ENCODE results near the gene CD36.

CD36 gene

GRCh38 chr7:80611779-80612178 is 26.7 kb upstream of the CD36 start:
- TF ChIP-seq, protein P1, sequence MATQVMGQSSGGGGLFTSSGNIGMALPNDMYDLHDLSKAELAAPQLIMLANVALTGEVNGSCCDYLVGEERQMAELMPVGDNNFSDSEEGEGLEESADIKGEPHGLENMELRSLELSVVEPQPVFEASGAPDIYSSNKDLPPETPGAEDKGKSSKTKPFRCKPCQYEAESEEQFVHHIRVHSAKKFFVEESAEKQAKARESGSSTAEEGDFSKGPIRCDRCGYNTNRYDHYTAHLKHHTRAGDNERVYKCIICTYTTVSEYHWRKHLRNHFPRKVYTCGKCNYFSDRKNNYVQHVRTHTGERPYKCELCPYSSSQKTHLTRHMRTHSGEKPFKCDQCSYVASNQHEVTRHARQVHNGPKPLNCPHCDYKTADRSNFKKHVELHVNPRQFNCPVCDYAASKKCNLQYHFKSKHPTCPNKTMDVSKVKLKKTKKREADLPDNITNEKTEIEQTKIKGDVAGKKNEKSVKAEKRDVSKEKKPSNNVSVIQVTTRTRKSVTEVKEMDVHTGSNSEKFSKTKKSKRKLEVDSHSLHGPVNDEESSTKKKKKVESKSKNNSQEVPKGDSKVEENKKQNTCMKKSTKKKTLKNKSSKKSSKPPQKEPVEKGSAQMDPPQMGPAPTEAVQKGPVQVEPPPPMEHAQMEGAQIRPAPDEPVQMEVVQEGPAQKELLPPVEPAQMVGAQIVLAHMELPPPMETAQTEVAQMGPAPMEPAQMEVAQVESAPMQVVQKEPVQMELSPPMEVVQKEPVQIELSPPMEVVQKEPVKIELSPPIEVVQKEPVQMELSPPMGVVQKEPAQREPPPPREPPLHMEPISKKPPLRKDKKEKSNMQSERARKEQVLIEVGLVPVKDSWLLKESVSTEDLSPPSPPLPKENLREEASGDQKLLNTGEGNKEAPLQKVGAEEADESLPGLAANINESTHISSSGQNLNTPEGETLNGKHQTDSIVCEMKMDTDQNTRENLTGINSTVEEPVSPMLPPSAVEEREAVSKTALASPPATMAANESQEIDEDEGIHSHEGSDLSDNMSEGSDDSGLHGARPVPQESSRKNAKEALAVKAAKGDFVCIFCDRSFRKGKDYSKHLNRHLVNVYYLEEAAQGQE (IDR thresholded peaks at IDR 0.05; ENCODE audit: insufficient read depth in 1 of 2, low read depth in 2 of 2, low read length in 2 of 2), result no peak
- TF ChIP-seq POLR2AphosphoS5 (IDR thresholded peaks at IDR 0.05; ENCODE audit: low read depth, low read length) (no peak), SIN3A (IDR thresholded peaks at IDR 0.05; ENCODE audit: borderline replicate concordance, insufficient read depth, low read length) (no peak), FOXP2 (optimal IDR thresholded peaks at IDR 0.05; ENCODE audit: borderline replicate concordance, extremely low read depth, extremely low read length, insufficient read depth) (no peak), TAF1 (IDR thresholded peaks at IDR 0.05; ENCODE audit: borderline replicate concordance, insufficient read depth, low read length) (no peak)

DNA sequence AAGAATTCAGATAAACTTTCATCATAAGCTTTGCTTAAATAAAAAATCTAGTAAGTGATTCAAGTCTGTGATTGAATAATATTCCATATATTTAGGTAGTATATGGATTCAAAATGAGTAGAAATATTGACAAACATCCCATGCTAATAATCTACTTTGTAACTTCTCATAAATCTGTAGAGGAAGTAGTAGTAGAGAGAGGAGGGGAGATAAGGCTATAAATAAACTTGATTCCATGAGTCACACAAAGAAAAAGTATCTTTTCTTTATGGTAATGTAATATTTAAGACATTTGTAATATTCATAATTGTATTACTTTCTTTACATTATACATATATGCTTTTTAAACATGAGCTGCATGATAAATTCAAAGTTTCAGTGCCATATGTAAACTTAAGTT is 25.6 kb upstream of the CD36 start:
- no peak for TF ChIP-seq TAF1 (IDR thresholded peaks at IDR 0.05; ENCODE audit: borderline replicate concordance, insufficient read depth, low read length)
- no peak for TF ChIP-seq POLR2AphosphoS5 (IDR thresholded peaks at IDR 0.05; ENCODE audit: low read depth, low read length)
- no peak for TF ChIP-seq FOXP2 (optimal IDR thresholded peaks at IDR 0.05; ENCODE audit: borderline replicate concordance, extremely low read depth, extremely low read length, insufficient read depth)
- TF ChIP-seq SIN3A (IDR thresholded peaks at IDR 0.05; ENCODE audit: borderline replicate concordance, insufficient read depth, low read length), result no peak
- TF ChIP-seq, protein P1 (IDR thresholded peaks at IDR 0.05; ENCODE audit: insufficient read depth in 1 of 2, low read depth in 2 of 2, low read length in 2 of 2), result no peak

- TF ChIP-seq FOXP2 (optimal IDR thresholded peaks at IDR 0.05; ENCODE audit: borderline replicate concordance, extremely low read depth, extremely low read length, insufficient read depth) (no peak), TAF1 (IDR thresholded peaks at IDR 0.05; ENCODE audit: borderline replicate concordance, insufficient read depth, low read length) (no peak), SIN3A (IDR thresholded peaks at IDR 0.05; ENCODE audit: borderline replicate concordance, insufficient read depth, low read length) (no peak), POLR2AphosphoS5 (IDR thresholded peaks at IDR 0.05; ENCODE audit: low read depth, low read length) (no peak)
- TF ChIP-seq, protein P1 (IDR thresholded peaks at IDR 0.05; ENCODE audit: insufficient read depth in 1 of 2, low read depth in 2 of 2, low read length in 2 of 2), result no peak
Measured at GRCh38 chr7:80613519-80613918, 24.9 kb upstream of the CD36 start.

GRCh38 chr7:80614851-80615271 is 23.6 kb upstream of the CD36 start:
- no peak for TF ChIP-seq POLR2AphosphoS5 (IDR thresholded peaks at IDR 0.05; ENCODE audit: low read depth, low read length)
- TF ChIP-seq, protein P1 (IDR thresholded peaks at IDR 0.05; ENCODE audit: insufficient read depth in 1 of 2, low read depth in 2 of 2, low read length in 2 of 2), result no peak
- TF ChIP-seq TAF1 (IDR thresholded peaks at IDR 0.05; ENCODE audit: borderline replicate concordance, insufficient read depth, low read length), result no peak
- no peak for TF ChIP-seq FOXP2 (optimal IDR thresholded peaks at IDR 0.05; ENCODE audit: borderline replicate concordance, extremely low read depth, extremely low read length, insufficient read depth)
- no peak for TF ChIP-seq SIN3A (IDR thresholded peaks at IDR 0.05; ENCODE audit: borderline replicate concordance, insufficient read depth, low read length)

DNA sequence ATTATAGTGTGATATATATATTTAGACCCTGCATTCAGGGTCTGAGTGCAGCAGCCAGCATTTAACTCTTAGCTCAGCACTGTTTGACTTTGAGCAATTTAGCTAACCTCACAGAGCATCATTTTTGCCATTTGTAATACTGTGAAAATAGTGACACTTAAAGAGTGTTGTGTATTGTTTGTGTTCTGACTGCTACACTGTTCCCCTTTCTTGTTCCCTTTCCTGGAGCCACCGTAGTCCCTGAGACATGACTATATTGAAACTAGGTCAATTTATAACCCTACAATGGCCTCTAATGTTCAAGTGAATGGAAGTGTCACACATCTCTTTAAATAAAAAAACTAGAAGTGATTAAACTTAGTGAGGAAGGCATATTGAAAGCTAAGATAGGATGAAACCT is 20.3 kb upstream of the CD36 start:
- TF ChIP-seq FOXP2 (optimal IDR thresholded peaks at IDR 0.05; ENCODE audit: borderline replicate concordance, extremely low read depth, extremely low read length, insufficient read depth), result no peak

Measured in PFSK-1 (cell line).